NCI-H2029 (cell line): Measurements from ENCODE around the gene CFAP97D1.

Experiments used
- DNase-seq: peaks from one replicate; lab custom pipeline; 2025; lab: John Stamatoyannopoulos, UW

CFAP97D1 gene

GRCh38 chr17:43827596-43827995 lies 47.4 kb downstream of the CFAP97D1 start:
- DNase-seq = no peak

- DNase-seq = no peak
These were observed 49.5 kb downstream of the CFAP97D1 start for GRCh38 chr17:43829738-43830137.

- no peak for DNase-seq
These were observed 50.4 kb downstream of the CFAP97D1 start for GRCh38 chr17:43830510-43831140.

- no peak for DNase-seq
These were observed 51.4 kb downstream of the CFAP97D1 start for GRCh38 chr17:43831633-43832032.

GRCh38 chr17:43832168-43832975 lies 52.1 kb downstream of the CFAP97D1 start:
- DNase-seq = no peak

DNA sequence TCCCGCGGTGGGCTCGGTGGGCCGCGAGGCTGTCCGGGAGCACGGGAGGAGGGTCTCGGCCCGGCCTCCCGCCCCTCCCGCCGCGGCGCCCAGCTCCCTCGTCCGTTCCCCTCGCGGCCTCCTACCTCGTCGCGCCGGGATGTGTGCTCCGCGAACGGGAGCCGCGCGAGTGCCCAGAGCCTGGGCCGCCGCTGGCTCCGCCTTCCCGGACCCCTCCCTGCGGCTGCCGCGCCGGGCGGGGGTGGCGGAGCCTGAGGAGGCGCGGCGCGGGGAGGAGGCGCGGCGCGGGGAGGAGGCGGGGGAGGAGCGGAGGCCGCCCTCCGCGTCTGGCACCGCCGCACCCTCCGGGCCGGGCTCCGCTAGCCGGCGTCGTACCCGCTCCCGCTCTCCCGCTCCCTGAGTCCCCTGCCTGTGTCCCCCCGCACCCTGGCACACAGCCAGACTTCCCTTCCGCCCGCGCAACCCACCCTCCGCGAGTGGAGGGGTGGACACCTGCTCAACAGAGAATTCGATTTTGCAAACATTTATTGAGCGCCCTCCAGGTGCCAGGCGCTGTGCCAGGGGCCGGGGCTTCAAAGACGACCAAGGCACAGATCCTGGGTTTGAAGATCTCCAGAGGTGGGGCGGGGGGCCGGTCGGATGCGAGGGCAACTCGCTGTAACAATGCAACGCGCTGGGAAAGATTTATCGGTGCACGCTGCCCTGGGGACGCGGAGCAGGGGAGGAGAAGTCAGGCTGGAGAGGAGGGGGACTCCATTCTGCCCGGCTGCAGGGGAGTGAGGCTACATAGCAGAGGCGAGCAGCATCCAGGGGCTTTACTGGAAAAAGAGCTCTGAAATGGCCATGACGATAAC lies 53.0 kb downstream of the CFAP97D1 start, which contains the start of gene MPP3:
TSS of gene MPP3 (minus strand) at position 171 of the 854 bp plus-strand sequence. CDS start 1,240 bp downstream, outside the sequence.
- peak; percentile 41 for DNase-seq

GRCh38 chr17:43834106-43834505 lies 53.9 kb downstream of the CFAP97D1 start:
- DNase-seq = no peak
